ENCODE results near the gene AP1G1. TPM values are rescaled to one million over a fixed set of nuclear protein-coding genes. Genes with fewer than 3 reads are reported as not detected.
A peak's percentile ranks its signal among the peaks of the same experiment; 100 is the strongest.

Gene AP1G1
- polyA plus RNA-seq, 1 experiment: 59.8 TPM

DNA sequence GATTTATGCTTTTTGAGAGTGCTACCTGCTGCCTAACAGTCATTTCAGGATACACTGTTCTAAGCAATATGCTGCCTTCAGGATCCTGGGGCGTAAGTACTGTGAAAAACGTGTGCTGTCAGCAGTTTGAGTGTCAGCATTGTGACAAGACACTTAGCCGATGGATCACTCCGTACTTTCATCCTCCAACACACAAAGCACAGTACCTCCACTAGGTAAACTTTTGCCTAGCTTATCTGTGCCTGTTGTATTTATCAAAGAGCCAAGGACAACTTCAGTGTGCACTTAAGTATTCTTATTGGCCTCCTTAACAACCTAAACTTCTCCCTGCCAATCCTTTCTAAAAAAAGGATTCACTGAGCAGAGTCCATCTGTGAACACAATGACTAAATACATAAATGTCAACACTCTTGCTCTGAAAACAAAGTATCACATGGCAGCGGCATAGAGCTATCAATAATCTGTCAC is 50.3 kb downstream of the AP1G1 start:
- Histone ChIP-seq H3K36me3 (ENCODE audit: control insufficient read depth, insufficient read depth, low read length) (peaks cover 12% of the 10 kb centered on the region), H3K4me3 (ENCODE audit: low read depth, low read length) (no peak overlapping the region), H3K27me3 (ENCODE audit: control insufficient read depth, insufficient read depth, low read length) (no peaks in the 10 kb centered on the region)
- DNase-seq (ENCODE audit: low read depth): no peak
- CTCF ChIA-PET: no interaction called here
- POLR2A ChIA-PET: no interaction called here
- TF ChIP-seq, protein P1, sequence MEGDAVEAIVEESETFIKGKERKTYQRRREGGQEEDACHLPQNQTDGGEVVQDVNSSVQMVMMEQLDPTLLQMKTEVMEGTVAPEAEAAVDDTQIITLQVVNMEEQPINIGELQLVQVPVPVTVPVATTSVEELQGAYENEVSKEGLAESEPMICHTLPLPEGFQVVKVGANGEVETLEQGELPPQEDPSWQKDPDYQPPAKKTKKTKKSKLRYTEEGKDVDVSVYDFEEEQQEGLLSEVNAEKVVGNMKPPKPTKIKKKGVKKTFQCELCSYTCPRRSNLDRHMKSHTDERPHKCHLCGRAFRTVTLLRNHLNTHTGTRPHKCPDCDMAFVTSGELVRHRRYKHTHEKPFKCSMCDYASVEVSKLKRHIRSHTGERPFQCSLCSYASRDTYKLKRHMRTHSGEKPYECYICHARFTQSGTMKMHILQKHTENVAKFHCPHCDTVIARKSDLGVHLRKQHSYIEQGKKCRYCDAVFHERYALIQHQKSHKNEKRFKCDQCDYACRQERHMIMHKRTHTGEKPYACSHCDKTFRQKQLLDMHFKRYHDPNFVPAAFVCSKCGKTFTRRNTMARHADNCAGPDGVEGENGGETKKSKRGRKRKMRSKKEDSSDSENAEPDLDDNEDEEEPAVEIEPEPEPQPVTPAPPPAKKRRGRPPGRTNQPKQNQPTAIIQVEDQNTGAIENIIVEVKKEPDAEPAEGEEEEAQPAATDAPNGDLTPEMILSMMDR (IDR thresholded peaks at IDR 0.05; ENCODE audit: insufficient read depth, low read depth, low read length): no peak

- Histone ChIP-seq H3K36me3 (ENCODE audit: control insufficient read depth, insufficient read depth, low read length) (peaks cover 8% of the 10 kb centered on the region), H3K4me3 (ENCODE audit: low read depth, low read length) (no peak overlapping the region), H3K27me3 (ENCODE audit: control insufficient read depth, insufficient read depth, low read length) (no peaks in the 10 kb centered on the region)
- no peak for DNase-seq (ENCODE audit: low read depth)
- ChIA-PET POLR2A (no interaction called here), CTCF (interaction anchor here (0.8 to 1.0 kb wide), 2 partner anchors 9 to 11 kb away, joined by 3 read pairs; no protein-coding TSS in a partner anchor)
- TF ChIP-seq, protein P1 (IDR thresholded peaks at IDR 0.05; ENCODE audit: insufficient read depth, low read depth, low read length): no peak
These were observed 54.0 kb downstream of the AP1G1 start for GRCh38 chr16:71754652-71755051.

- no peak for DNase-seq (ENCODE audit: low read depth)
- Histone ChIP-seq H3K27me3 (ENCODE audit: control insufficient read depth, insufficient read depth, low read length) (no peaks in the 10 kb centered on the region), H3K36me3 (ENCODE audit: control insufficient read depth, insufficient read depth, low read length) (peaks cover 8% of the 10 kb centered on the region), H3K4me3 (ENCODE audit: low read depth, low read length) (no peak overlapping the region)
- ChIA-PET CTCF (no interaction called here), POLR2A (no interaction called here)
- TF ChIP-seq, protein P1 (IDR thresholded peaks at IDR 0.05; ENCODE audit: insufficient read depth, low read depth, low read length): no peak
These were observed 54.5 kb downstream of the AP1G1 start for GRCh38 chr16:71754108-71754507.

DNA sequence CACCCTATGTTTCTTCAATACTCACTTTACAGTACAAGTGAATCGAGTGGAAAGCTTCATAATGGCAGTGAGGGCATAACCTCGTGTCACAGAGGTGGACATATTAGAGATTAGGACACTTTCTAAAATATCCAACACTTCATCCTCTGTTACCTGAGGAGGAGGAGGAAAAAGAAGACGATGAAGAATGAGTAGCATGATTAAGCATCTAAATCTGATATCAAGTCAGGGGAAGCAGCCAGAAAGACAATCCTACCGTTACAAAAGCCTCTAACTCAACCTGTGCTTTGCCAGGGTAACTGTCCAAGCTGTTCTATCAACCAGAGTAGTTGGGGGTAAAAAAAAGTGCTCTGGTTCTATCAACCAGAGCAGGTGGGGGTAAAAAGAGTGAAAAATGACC is 60.4 kb downstream of the AP1G1 start:
- ChIA-PET CTCF (interaction anchor here (0.7 kb wide), 1 partner anchor 21 kb away, joined by 3 read pairs; no protein-coding TSS in a partner anchor), POLR2A (no interaction called here)
- H3K36me3 ChIP-seq (ENCODE audit: control insufficient read depth, insufficient read depth, low read length): peaks cover 6% of the 10 kb centered on the region; the same call in 1 of the 2 replicates
- DNase-seq (ENCODE audit: low read depth): no peak
- H3K4me3 ChIP-seq (ENCODE audit: low read depth, low read length): no peak overlapping the region
- no peaks in the 10 kb centered on the region for H3K27me3 ChIP-seq (ENCODE audit: control insufficient read depth, insufficient read depth, low read length)
- TF ChIP-seq, protein P1 (IDR thresholded peaks at IDR 0.05; ENCODE audit: insufficient read depth, low read depth, low read length): no peak

- POLR2A ChIA-PET: no interaction called here
- peaks cover 6% of the 10 kb centered on the region for H3K36me3 ChIP-seq (ENCODE audit: control insufficient read depth, insufficient read depth, low read length)
- TF ChIP-seq, protein P1 (IDR thresholded peaks at IDR 0.05; ENCODE audit: insufficient read depth, low read depth, low read length): peak; percentile 70
These were observed 62.1 kb downstream of the AP1G1 start for GRCh38 chr16:71746442-71747046.

More at GRCh38 chr16:71746442-71747046, 62.1 kb downstream of the AP1G1 start:
- Histone ChIP-seq H3K27me3 (ENCODE audit: control insufficient read depth, insufficient read depth, low read length) (no peaks in the 10 kb centered on the region), H3K4me3 (ENCODE audit: low read depth, low read length) (no peak overlapping the region)
- DNase-seq (ENCODE audit: low read depth): no peak
- CTCF ChIA-PET: no interaction called here
